Stimulated activated naive CD8-positive, alpha-beta T cell treated with anti-CD3 and anti-CD28 coated beads, Interleukin-15, Interleukin-2, amounts not matched to agents 100 ng/mL and 50 ng/mL, for 24 hours (primary cell): ENCODE data around the gene ZNF710.
A peak's percentile ranks its signal among the peaks of the same experiment; 100 is the strongest.
"Not testable (repeated sequence)": the region's sequence is repeated elsewhere in the genome, so short reads cannot be mapped to it uniquely, and the experiment has no call there.

Experiments used
- H3K27ac Mint-ChIP-seq: one replicate; pipeline ENCODE4 v1.8.0; 2021; ENCODE audit warnings: mild to moderate bottlenecking, mixed read lengths
- H3K27me3 Mint-ChIP-seq: one replicate; pipeline ENCODE4 v1.8.0; 2021; ENCODE audit warnings: mixed read lengths
- H3K36me3 Mint-ChIP-seq: one replicate; pipeline ENCODE4 v1.8.0; 2021; ENCODE audit warnings: low read depth, mixed read lengths
- H3K4me1 Mint-ChIP-seq: one replicate; pipeline ENCODE4 v1.8.0; 2021; ENCODE audit warnings: low read depth, mixed read lengths
- H3K4me3 Mint-ChIP-seq: one replicate; pipeline ENCODE4 v1.8.0; 2021; ENCODE audit warnings: mild to moderate bottlenecking, mixed read lengths
- H3K9me3 Mint-ChIP-seq: one replicate; pipeline ENCODE4 v1.8.0; 2021; ENCODE audit warnings: mixed read lengths

The ZNF710 gene, protein sequence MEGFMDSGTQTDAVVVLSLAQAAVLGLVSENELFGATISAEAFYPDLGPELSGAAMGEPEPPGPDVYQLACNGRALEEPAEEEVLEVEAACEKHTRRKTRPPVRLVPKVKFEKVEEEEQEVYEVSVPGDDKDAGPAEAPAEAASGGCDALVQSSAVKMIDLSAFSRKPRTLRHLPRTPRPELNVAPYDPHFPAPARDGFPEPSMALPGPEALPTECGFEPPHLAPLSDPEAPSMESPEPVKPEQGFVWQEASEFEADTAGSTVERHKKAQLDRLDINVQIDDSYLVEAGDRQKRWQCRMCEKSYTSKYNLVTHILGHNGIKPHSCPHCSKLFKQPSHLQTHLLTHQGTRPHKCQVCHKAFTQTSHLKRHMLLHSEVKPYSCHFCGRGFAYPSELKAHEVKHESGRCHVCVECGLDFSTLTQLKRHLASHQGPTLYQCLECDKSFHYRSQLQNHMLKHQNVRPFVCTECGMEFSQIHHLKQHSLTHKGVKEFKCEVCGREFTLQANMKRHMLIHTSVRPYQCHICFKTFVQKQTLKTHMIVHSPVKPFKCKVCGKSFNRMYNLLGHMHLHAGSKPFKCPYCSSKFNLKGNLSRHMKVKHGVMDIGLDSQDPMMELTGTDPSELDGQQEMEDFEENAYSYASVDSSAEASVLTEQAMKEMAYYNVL

DNA sequence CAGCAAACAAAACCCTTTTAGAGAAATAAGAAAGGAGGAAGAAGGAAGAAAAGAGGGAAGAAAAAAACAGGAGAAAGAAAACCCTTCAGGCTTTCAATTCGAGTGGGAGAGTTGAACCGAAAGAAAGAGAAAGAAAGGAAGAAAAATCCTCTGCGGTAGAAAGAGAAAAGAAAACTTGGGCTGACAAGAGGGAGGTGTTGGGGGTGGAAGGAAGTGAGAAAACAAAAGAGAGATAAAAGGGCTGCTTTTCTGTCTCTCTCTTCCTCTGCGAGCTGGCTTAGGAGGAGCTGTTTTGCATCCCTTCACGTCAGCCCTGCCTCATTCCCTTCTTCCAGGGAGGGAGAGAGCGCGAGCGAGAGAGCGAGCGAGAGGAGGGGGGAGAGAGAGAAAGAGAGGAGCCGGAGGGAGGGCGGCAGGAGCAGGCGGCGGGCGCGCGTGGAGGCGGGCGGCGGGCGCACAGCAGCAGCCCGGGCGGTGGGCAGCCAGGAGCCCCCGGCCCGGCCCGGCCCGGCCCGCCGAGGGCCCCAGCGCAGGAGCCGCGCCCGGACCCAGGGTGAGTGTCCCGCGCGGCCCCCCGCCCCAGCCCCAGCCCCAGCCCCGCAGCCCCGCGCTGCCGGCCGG, at the start of gene ZNF710:
TSS of gene ZNF710 (plus strand) at position 263 of the 621 bp plus-strand sequence. CDS start 65,814 bp downstream, outside the sequence.
- H3K27me3 Mint-ChIP-seq = no peaks in the 10 kb centered on the region
- H3K36me3 Mint-ChIP-seq = peaks cover 16% of the 10 kb centered on the region
- peaks cover 58% of the 10 kb centered on the region for H3K4me1 Mint-ChIP-seq
- no peaks in the 10 kb centered on the region for H3K9me3 Mint-ChIP-seq
- peak within 1 kb of the TSS; percentile 91 for H3K4me3 Mint-ChIP-seq
- peak within 1 kb of the TSS; percentile 96 for H3K27ac Mint-ChIP-seq

GRCh38 chr15:89954541-89954940, 46.6 kb upstream of the ZNF710 start:
- H3K9me3 Mint-ChIP-seq = no peaks in the 10 kb centered on the region
- H3K4me1 Mint-ChIP-seq = no peaks in the 10 kb centered on the region
- no peaks in the 10 kb centered on the region for H3K36me3 Mint-ChIP-seq
- H3K27me3 Mint-ChIP-seq = no peaks in the 10 kb centered on the region
- H3K4me3 Mint-ChIP-seq = no peak overlapping the region
- H3K27ac Mint-ChIP-seq = no peak overlapping the region

GRCh38 chr15:89955449-89955998, 45.6 kb upstream of the ZNF710 start:
- not testable (repeated sequence) for H3K4me3 Mint-ChIP-seq, H3K27ac Mint-ChIP-seq, H3K4me1 Mint-ChIP-seq, H3K27me3 Mint-ChIP-seq, H3K36me3 Mint-ChIP-seq, H3K9me3 Mint-ChIP-seq

DNA sequence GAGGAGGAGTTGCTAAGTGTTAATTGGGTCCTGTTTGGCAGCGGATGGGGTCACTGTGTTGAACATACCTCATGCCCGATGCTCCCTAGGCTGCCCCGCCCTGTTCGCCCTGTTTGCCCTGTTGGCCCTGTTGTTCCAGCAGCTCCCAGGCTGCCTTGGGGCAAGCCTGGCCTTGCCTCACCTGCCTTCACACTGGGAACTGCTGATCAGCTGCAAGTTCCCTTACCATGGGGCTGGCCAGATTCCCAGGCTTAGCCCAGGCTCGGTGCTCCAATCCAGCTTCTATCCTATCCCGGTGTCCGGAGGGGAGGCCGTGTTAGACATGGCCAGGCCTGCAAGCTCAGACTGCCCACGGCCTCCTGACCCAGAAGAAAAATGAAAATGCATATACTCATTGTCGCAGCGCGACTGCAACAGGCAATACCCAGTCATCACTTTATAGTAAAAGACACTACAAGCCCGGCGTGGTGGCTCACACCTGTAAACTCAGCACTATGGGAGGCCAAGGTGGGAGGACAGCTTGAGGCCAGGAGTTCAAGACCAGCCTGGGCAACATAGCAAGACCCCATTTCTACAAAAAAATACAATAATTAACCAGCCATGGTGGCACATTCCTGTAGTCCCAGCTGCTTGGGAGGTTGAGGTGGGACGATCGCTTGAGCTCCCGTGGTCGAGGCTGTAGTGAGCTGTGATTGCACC, 42.9 kb upstream of the ZNF710 start:
- Mint-ChIP-seq H3K27me3 (no peaks in the 10 kb centered on the region), H3K27ac (no peak overlapping the region)

GRCh38 chr15:89963301-89964231, 37.6 kb upstream of the ZNF710 start:
- Mint-ChIP-seq H3K4me1 (no peaks in the 10 kb centered on the region), H3K4me3 (no peak overlapping the region), H3K27me3 (peaks cover 3% of the 10 kb centered on the region), H3K36me3 (no peaks in the 10 kb centered on the region), H3K9me3 (no peaks in the 10 kb centered on the region), H3K27ac (no peak overlapping the region)

More for the DNA sequence above, 42.9 kb upstream of the ZNF710 start:
- Mint-ChIP-seq H3K4me3 (no peak overlapping the region), H3K36me3 (no peaks in the 10 kb centered on the region), H3K4me1 (no peaks in the 10 kb centered on the region), H3K9me3 (no peaks in the 10 kb centered on the region)

DNA sequence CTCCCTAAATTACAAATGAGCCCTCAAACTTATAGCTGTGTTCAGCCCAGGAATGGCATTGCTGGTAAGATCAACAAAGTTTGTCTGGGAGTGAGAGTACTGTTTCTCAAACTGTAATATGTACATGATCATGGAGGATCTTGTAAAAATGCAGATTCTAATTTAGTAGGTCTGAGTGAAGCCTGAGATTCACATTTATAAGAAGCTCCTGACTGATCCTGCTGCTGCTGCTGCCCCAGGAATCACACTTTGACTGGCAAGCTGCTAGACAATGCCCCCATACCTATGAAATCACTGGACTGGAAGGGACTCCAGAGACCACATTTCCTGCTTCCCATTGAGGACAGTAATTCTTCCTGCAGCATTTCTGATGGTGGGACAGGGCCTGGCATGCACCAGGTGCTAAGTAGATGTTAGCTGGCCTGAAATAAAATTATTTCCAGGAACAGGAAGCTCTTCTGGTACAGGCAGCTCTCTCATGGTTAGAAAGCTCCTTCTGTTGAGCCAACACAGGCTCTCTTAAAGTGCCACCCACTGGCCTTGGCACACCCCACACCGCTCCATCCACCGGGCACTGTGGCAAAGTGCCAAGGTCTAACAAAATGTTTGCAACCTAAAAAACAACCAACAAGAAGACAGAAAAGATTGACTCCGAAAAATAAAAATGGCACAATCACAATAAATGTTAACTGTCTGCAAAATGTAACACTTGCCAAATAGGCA, 36.7 kb upstream of the ZNF710 start:
- peaks cover 3% of the 10 kb centered on the region for H3K27me3 Mint-ChIP-seq
- no peak overlapping the region for H3K27ac Mint-ChIP-seq
- no peaks in the 10 kb centered on the region for H3K4me1 Mint-ChIP-seq

GRCh38 chr15:89967881-89968280, 33.2 kb upstream of the ZNF710 start:
- Mint-ChIP-seq H3K27ac (no peak overlapping the region), H3K4me1 (no peaks in the 10 kb centered on the region), H3K36me3 (no peaks in the 10 kb centered on the region), H3K9me3 (no peaks in the 10 kb centered on the region), H3K4me3 (no peak overlapping the region), H3K27me3 (peaks cover 3% of the 10 kb centered on the region)

More for the DNA sequence above, 36.7 kb upstream of the ZNF710 start:
- Mint-ChIP-seq H3K4me3 (no peak overlapping the region), H3K36me3 (no peaks in the 10 kb centered on the region), H3K9me3 (no peaks in the 10 kb centered on the region)

- Mint-ChIP-seq H3K4me1 (peaks cover 8% of the 10 kb centered on the region), H3K27ac (no peak overlapping the region), H3K4me3 (no peak overlapping the region), H3K9me3 (no peaks in the 10 kb centered on the region), H3K36me3 (no peaks in the 10 kb centered on the region), H3K27me3 (peaks cover 3% of the 10 kb centered on the region)
Observed at GRCh38 chr15:89971592-89971997, 29.5 kb upstream of the ZNF710 start.

- Mint-ChIP-seq H3K4me1 (peaks cover 8% of the 10 kb centered on the region), H3K9me3 (no peaks in the 10 kb centered on the region), H3K27me3 (peaks cover 1% of the 10 kb centered on the region), H3K36me3 (no peaks in the 10 kb centered on the region), H3K4me3 (no peak overlapping the region), H3K27ac (no peak overlapping the region)
Observed at GRCh38 chr15:89972085-89972484, 29.0 kb upstream of the ZNF710 start.

DNA sequence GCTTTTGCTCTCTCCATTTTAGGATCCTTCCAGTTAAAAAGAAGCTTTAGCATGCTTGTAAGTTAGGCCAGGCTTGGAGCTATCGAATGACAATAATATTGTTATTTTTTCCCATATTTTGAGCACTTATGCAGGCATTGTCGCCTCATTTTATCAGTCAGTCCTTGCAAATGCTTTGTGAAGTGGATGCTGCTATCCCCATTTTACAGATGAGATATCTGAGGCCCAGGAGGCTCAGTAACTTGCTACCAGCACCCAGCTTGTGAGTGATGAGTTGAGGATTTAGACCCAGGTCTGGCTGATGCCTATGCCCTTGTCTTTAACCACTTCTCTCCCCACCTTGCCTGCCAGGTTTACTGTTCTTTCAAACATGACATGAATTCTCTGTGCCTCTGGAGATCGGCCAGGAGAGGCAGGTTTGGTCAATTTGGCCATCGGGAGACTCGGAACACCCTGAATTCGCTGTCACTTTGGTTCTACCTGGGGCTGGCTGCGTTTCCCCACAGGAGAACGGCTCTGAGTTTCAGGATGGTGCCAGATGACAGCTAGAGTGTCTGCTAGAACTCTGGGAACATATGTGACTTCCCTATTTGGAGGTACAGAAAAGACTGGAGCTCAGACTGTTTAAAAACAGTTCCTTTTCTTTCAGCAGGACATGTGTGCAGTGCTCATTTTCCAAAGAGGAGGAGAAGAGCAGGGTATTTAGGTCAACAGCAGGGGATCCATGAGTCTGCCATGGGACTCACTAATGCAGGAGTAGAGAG, 25.5 kb upstream of the ZNF710 start:
- no peaks in the 10 kb centered on the region for H3K27me3 Mint-ChIP-seq
- H3K36me3 Mint-ChIP-seq = no peaks in the 10 kb centered on the region
- H3K4me1 Mint-ChIP-seq = peaks cover 8% of the 10 kb centered on the region
- H3K9me3 Mint-ChIP-seq = no peaks in the 10 kb centered on the region
- H3K27ac Mint-ChIP-seq = no peak overlapping the region
- no peak overlapping the region for H3K4me3 Mint-ChIP-seq

- no peaks in the 10 kb centered on the region for H3K36me3 Mint-ChIP-seq
- no peaks in the 10 kb centered on the region for H3K27me3 Mint-ChIP-seq
- H3K4me1 Mint-ChIP-seq = peaks cover 8% of the 10 kb centered on the region
- H3K9me3 Mint-ChIP-seq = no peaks in the 10 kb centered on the region
- H3K4me3 Mint-ChIP-seq = no peak overlapping the region
- no peak overlapping the region for H3K27ac Mint-ChIP-seq
Observed at GRCh38 chr15:89976246-89976600, 24.9 kb upstream of the ZNF710 start.

GRCh38 chr15:89977836-89978235, 23.3 kb upstream of the ZNF710 start:
- H3K36me3 Mint-ChIP-seq = not testable (repeated sequence)

DNA sequence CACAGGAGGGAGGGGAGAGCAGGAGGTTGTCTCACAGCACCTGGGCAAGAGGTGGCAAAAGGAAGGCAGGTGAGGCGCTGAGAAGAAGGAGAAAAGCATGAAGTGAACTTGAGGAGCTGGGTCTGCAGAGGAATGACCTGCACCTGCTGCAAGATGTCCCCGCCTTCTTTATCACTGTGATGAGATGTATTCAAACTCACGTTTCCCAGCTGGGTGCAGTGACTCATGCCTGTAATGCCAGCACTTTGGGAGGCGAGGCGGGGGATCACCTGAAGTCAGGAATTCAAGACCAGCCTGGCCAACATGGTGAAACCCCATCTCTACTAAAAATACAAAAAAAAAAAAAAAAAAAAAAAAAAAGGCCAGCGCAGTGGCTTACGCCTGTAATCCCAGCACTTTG, 22.2 kb upstream of the ZNF710 start:
- peaks cover 8% of the 10 kb centered on the region for H3K4me1 Mint-ChIP-seq
- peaks cover under 1% of the 10 kb centered on the region for H3K9me3 Mint-ChIP-seq

More at GRCh38 chr15:89977836-89978235, 23.3 kb upstream of the ZNF710 start:
- H3K27me3 Mint-ChIP-seq, H3K27ac Mint-ChIP-seq, H3K4me1 Mint-ChIP-seq, H3K9me3 Mint-ChIP-seq, H3K4me3 Mint-ChIP-seq: not testable (repeated sequence)

More for the DNA sequence above, 22.2 kb upstream of the ZNF710 start:
- no peaks in the 10 kb centered on the region for H3K36me3 Mint-ChIP-seq
- no peak overlapping the region for H3K4me3 Mint-ChIP-seq
- H3K27me3 Mint-ChIP-seq = peaks cover under 1% of the 10 kb centered on the region
- no peak overlapping the region for H3K27ac Mint-ChIP-seq
